Fibroblast of pulmonary artery (primary cell): ENCODE data around the gene GALNT3.

ENCODE experiments used
- DNase-seq: peaks from one replicate; pipeline ENCODE4 v3.0.0-alpha.2; 2010; ENCODE audit warnings: low read depth
- H3K4me3 ChIP-seq: replicated peaks from 2 replicates; pipeline ENCODE4 v1.5.1; 2011; ENCODE audit warnings: low read depth, mild to moderate bottlenecking, control low read depth, low read length, moderate library complexity
- TF ChIP-seq, protein P1 (sequence below): IDR thresholded peaks from 2 replicates; pipeline ENCODE4 v1.5.1; 2011; ENCODE audit warnings: mild to moderate bottlenecking, control low read depth, low read length, inconsistent platforms; ENCODE audit errors: missing control alignments

GALNT3 gene

DNA sequence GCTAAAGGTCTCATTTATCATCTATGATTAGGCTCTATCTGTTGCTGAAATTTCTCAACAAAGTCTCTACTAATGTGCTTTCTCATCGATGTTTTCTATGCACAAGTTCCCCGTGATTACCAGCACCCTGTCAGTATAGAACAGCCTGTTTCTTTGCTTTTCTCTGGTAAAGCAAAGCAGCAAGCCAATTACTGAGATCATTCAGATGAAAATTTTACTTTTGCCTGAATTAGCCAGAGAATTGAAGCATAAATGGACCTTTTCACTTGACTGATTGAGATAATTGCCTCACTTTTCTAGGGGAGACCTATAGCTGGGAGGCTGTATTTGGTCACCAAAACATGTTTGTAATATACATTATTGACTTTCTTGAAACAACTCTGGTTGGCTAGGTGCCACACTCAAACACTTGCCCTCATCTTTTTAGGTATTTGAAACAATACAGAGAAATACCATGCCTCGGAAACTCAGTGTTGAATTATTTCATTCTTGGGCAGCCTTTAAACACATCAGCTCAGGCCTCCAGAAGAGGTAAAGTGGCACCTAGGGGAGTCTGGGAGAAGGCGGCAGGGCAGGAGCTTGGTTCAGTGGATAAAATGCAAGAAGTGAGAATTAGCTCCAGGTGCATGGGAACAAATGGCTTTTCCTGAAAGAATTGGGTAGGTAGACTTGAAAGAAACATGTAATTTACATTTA is 96.2 kb downstream of the GALNT3 start:
- H3K4me3 ChIP-seq = no peak overlapping the region
- TF ChIP-seq, protein P1, sequence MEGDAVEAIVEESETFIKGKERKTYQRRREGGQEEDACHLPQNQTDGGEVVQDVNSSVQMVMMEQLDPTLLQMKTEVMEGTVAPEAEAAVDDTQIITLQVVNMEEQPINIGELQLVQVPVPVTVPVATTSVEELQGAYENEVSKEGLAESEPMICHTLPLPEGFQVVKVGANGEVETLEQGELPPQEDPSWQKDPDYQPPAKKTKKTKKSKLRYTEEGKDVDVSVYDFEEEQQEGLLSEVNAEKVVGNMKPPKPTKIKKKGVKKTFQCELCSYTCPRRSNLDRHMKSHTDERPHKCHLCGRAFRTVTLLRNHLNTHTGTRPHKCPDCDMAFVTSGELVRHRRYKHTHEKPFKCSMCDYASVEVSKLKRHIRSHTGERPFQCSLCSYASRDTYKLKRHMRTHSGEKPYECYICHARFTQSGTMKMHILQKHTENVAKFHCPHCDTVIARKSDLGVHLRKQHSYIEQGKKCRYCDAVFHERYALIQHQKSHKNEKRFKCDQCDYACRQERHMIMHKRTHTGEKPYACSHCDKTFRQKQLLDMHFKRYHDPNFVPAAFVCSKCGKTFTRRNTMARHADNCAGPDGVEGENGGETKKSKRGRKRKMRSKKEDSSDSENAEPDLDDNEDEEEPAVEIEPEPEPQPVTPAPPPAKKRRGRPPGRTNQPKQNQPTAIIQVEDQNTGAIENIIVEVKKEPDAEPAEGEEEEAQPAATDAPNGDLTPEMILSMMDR = no peak
- DNase-seq = no peak
